Fibroblast of lung (primary cell): ENCODE data around the gene PLEKHG4B. TPM values are rescaled to one million over a fixed set of nuclear protein-coding genes. Genes with fewer than 3 reads are reported as not detected.

Experiments used
- DNase-seq, 2 donors: peaks; one replicate each; pipeline versions ENCODE4 v3.0.0 to v3.0.0-alpha.2; 2010; ENCODE audit warnings: low read depth in 2 of 2
- H2AFZ ChIP-seq: 2 replicates; pipeline ENCODE4 v1.5.1; 2012; ENCODE audit warnings: low read length, control low read depth, inconsistent platforms
- H3K27ac ChIP-seq: 2 replicates; pipeline ENCODE4 v1.5.1; 2011; ENCODE audit warnings: low read length, control low read depth; ENCODE audit not compliant: insufficient read depth
- H3K27me3 ChIP-seq: 2 replicates; pipeline ENCODE4 v1.5.1; 2011; ENCODE audit warnings: mild to moderate bottlenecking, low read length; ENCODE audit not compliant: control insufficient read depth, insufficient read depth
- H3K36me3 ChIP-seq: 2 replicates; pipeline ENCODE4 v1.5.1; 2011; ENCODE audit warnings: low read length; ENCODE audit not compliant: control insufficient read depth, insufficient read depth
- H3K4me1 ChIP-seq: 2 replicates; pipeline ENCODE4 v1.5.1; 2011; ENCODE audit warnings: low read length; ENCODE audit not compliant: control insufficient read depth, insufficient read depth; ENCODE audit errors: extremely low read depth
- H3K4me2 ChIP-seq: 2 replicates; pipeline ENCODE4 v1.5.1; 2011; ENCODE audit warnings: low read length, control low read depth; ENCODE audit not compliant: insufficient read depth; ENCODE audit errors: extremely low read depth
- H3K4me3 ChIP-seq, 4 experiments: fragments of 200-600 bp in 1 of 4; sonication (generic) in 1 of 4; replicated peaks in 1 of 4; 2 replicates each; pipeline ENCODE4 v1.5.1; 2011 to 2016; ENCODE audit warnings: low read length in 4 of 4, low read depth in 3 of 4, mild to moderate bottlenecking in 3 of 4, control low read depth in 2 of 4, inconsistent platforms in 1 of 4, mixed read lengths in 1 of 4; ENCODE audit not compliant: insufficient read depth in 1 of 4; ENCODE audit errors: control extremely low read depth in 1 of 4
- H3K79me2 ChIP-seq: 2 replicates; pipeline ENCODE4 v1.5.1; 2012; ENCODE audit warnings: mild to moderate bottlenecking, low read length, inconsistent platforms; ENCODE audit not compliant: control insufficient read depth, insufficient read depth
- H3K9ac ChIP-seq: 2 replicates; pipeline ENCODE4 v1.5.1; 2011; ENCODE audit warnings: mild to moderate bottlenecking, low read length, control low read depth; ENCODE audit not compliant: insufficient read depth
- H3K9me3 ChIP-seq: 2 replicates; pipeline ENCODE4 v1.5.1; 2012; ENCODE audit warnings: low read depth, low read length; ENCODE audit not compliant: control insufficient read depth, insufficient read depth
- H4K20me1 ChIP-seq: 2 replicates; pipeline ENCODE4 v1.5.1; 2011; ENCODE audit warnings: low read length; ENCODE audit not compliant: control insufficient read depth, insufficient read depth; ENCODE audit errors: extremely low read depth
- CTCF ChIP-seq, 2 donors: IDR thresholded peaks in 1 of 2; conservative IDR thresholded peaks in 1 of 2; 1 replicate in 1 of 2; 2 replicates in 1 of 2; pipeline ENCODE4 v1.5.1; 2011 to 2012; ENCODE audit warnings: low read length in 2 of 2, control low read depth in 1 of 2, inconsistent platforms in 1 of 2, low read depth in 1 of 2, mild to moderate bottlenecking in 1 of 2
- EZH2 ChIP-seq: IDR thresholded peaks from 2 replicates; pipeline ENCODE4 v1.5.1; 2012; ENCODE audit warnings: low read length, control low read depth, mild to moderate bottlenecking; ENCODE audit errors: missing control alignments
- polyA plus RNA-seq, 2 donors: library from polyadenylated mRNA; depleted of rRNA in 1 of 2; stranded (reverse) in 1 of 2; unstranded in 1 of 2; fragments of >200 nt; gene quantifications; 2 replicates each; pipeline ENCODE4 v1.2.1, GENCODE V29; 2011 to 2012; ENCODE audit warnings: missing spikeins in 1 of 2
- total RNA-seq: library from RNA; depleted of rRNA; stranded (reverse); fragments of >200 nt; gene quantifications from 2 replicates; pipeline ENCODE4 v1.2.1, GENCODE V29; 2014

The PLEKHG4B gene
- total and polyA plus RNA-seq, 2 donors (not counting 1 experiment from before 2014, with no cell fraction given) = under 0.01 to 0.08 TPM

GRCh38 chr5:194603-195209 lies 102.7 kb downstream of the PLEKHG4B start:
- no peak overlapping the region for H3K4me2 ChIP-seq
- H3K27me3 ChIP-seq = peaks cover 4% of the 10 kb centered on the region
- no peak for TF ChIP-seq EZH2
- TF ChIP-seq CTCF (conservative IDR thresholded peaks at IDR 0.05 in 1 of 2, IDR thresholded peaks at IDR 0.05 in 1 of 2; ENCODE audit: low read depth in 1 of 2, low read length in 2 of 2) = no peak
- no peaks in the 10 kb centered on the region for H3K4me1 ChIP-seq
- DNase-seq = no peak
- H3K36me3 ChIP-seq = no peaks in the 10 kb centered on the region
- no peaks in the 10 kb centered on the region for H3K9me3 ChIP-seq
- no peak overlapping the region for H3K4me3 ChIP-seq
- H3K27ac ChIP-seq = no peak overlapping the region
- no peak overlapping the region for H3K9ac ChIP-seq
- H2AFZ ChIP-seq = no peak overlapping the region
- no peaks in the 10 kb centered on the region for H3K79me2 ChIP-seq
- no peaks in the 10 kb centered on the region for H4K20me1 ChIP-seq

DNA sequence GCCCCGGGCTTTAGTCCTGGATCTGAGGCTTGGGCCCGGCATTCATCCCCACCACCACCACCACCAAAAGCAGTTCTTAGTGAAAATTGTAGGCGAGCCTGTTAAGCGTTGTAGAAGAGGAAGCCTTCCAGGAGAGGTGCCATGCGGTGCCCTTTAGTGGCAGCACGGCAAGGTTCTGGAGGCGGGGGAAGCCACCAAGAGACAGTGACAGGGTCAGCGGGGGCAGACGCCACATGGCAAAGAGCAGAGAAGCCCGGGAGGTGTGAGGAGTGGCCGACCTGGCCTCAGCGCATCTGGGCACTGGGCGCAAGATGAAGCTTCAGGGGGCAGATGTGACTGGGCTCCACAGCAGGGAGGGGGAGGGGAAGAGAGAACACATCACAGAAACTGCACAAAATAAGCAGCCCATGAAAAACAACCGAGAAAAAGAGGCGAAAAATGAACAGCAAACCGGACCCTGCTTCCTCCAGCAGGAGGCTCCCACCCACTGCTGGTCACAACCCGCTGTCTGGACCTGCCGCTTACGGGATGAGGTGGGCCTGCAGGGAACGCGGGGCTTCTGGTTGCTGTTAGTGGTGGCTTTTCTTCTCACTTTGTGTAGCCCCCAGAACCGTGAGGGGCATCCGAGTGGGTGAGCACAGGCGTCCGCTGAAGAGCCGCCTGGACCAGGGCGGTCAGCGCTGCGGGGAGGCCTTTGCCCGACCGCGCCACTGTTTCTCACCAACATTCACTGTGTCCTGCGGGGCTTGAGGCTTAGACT lies 103.6 kb downstream of the PLEKHG4B start:
- Histone ChIP-seq H2AFZ (no peak overlapping the region), H3K27me3 (peaks cover 4% of the 10 kb centered on the region), H3K36me3 (no peaks in the 10 kb centered on the region), H3K4me2 (no peak overlapping the region), H3K4me3 (no peak overlapping the region), H3K4me1 (no peaks in the 10 kb centered on the region), H3K79me2 (no peaks in the 10 kb centered on the region), H3K9ac (no peak overlapping the region), H4K20me1 (no peaks in the 10 kb centered on the region), H3K9me3 (no peaks in the 10 kb centered on the region), H3K27ac (no peak overlapping the region)
- no peak for TF ChIP-seq EZH2
- TF ChIP-seq CTCF (conservative IDR thresholded peaks at IDR 0.05 in 1 of 2, IDR thresholded peaks at IDR 0.05 in 1 of 2; ENCODE audit: low read depth in 1 of 2, low read length in 2 of 2) = peak in 1 of 2 donors; percentile 13
- no peak for DNase-seq

GRCh38 chr5:196350-196749 lies 104.4 kb downstream of the PLEKHG4B start:
- H2AFZ ChIP-seq = no peak overlapping the region
- DNase-seq = no peak
- no peak overlapping the region for H3K9ac ChIP-seq
- no peaks in the 10 kb centered on the region for H3K36me3 ChIP-seq
- H3K79me2 ChIP-seq = no peaks in the 10 kb centered on the region
- H3K27ac ChIP-seq = no peak overlapping the region
- H3K27me3 ChIP-seq = peaks cover 4% of the 10 kb centered on the region
- no peak for TF ChIP-seq CTCF (conservative IDR thresholded peaks at IDR 0.05 in 1 of 2, IDR thresholded peaks at IDR 0.05 in 1 of 2; ENCODE audit: low read depth in 1 of 2, low read length in 2 of 2)
- TF ChIP-seq EZH2 = no peak
- no peak overlapping the region for H3K4me2 ChIP-seq
- no peaks in the 10 kb centered on the region for H3K9me3 ChIP-seq
- H4K20me1 ChIP-seq = no peaks in the 10 kb centered on the region
- no peaks in the 10 kb centered on the region for H3K4me1 ChIP-seq
- no peak overlapping the region for H3K4me3 ChIP-seq
